PC-3 (cell line): ENCODE measurements around the gene AUH. TPM values are rescaled to one million over a fixed set of nuclear protein-coding genes. Genes with fewer than 3 reads are reported as not detected.

ENCODE experiments used
- ATAC-seq: fragments of 200-7000 bp; cut with Tn5 transposase; 2 replicates; pipeline ENCODE4 v1.9.1; 2020; ENCODE audit warnings: mild to moderate bottlenecking, moderate library complexity
- BruUV-seq: library from RNA; stranded (reverse); fragments of 400-500 nt; replicated peaks from 2 replicates; lab custom pipeline; 2021; lab: Mats Ljungman, UMichigan
- CTCF ChIA-PET: fragments of 300-600 bp; sonication (Branson Sonifier 250); formaldehyde crosslinking; loops from one replicate; lab custom pipeline; 2022; ENCODE audit warnings: antibody characterized with exemption; lab: Charles Lee
- POLR2A ChIA-PET: fragments of 300-600 bp; sonication (Branson Sonifier 250); formaldehyde crosslinking; loops from one replicate; lab custom pipeline; 2022; ENCODE audit warnings: antibody characterized with exemption; ENCODE audit not compliant: unreplicated experiment; lab: Charles Lee
- DNase-seq: peaks from one replicate; pipeline ENCODE4 v3.0.0-alpha.2; 2015
- H2AFZ ChIP-seq: fragments of 300-600 bp; sonication (generic); 2 replicates; pipeline ENCODE4 v1.6.0; 2016; ENCODE audit warnings: antibody characterized with exemption, low read length
- H3F3A ChIP-seq: fragments of 300-600 bp; sonication (generic); one replicate; pipeline ENCODE4 v1.6.0; 2017; ENCODE audit warnings: antibody characterized with exemption, low read length, control low read depth, mild to moderate bottlenecking; ENCODE audit not compliant: unreplicated experiment
- H3K27ac ChIP-seq: fragments of 300-600 bp; sonication (generic); 2 replicates; pipeline ENCODE4 v1.5.1; 2016; ENCODE audit warnings: mild to moderate bottlenecking, low read length
- H3K27me3 ChIP-seq: fragments of 300-600 bp; sonication (generic); 2 replicates; pipeline ENCODE4 v1.6.1; 2016; ENCODE audit warnings: low read length, mixed read lengths
- H3K36me3 ChIP-seq: fragments of 300-600 bp; sonication (generic); 2 replicates; pipeline ENCODE4 v1.6.1; 2016; ENCODE audit warnings: low read depth, mixed run types, low read length, mixed read lengths
- H3K4me1 ChIP-seq: fragments of 300-600 bp; sonication (generic); 2 replicates; pipeline ENCODE4 v1.5.1; 2016; ENCODE audit warnings: low read length; ENCODE audit not compliant: insufficient read depth
- H3K4me2 ChIP-seq: fragments of 300-600 bp; sonication (generic); 2 replicates; pipeline ENCODE4 v1.6.0; 2016; ENCODE audit warnings: low read length
- H3K4me3 ChIP-seq: fragments of 300-600 bp; sonication (generic); 2 replicates; pipeline ENCODE4 v1.5.1; 2016; ENCODE audit warnings: mild to moderate bottlenecking, low read length, mixed read lengths
- H3K79me2 ChIP-seq: fragments of 300-600 bp; sonication (generic); 2 replicates; pipeline ENCODE4 v1.6.1; 2017; ENCODE audit warnings: low read length, mixed read lengths
- H3K9ac ChIP-seq: fragments of 300-600 bp; sonication (generic); 2 replicates; pipeline ENCODE4 v1.6.0; 2016; ENCODE audit warnings: mild to moderate bottlenecking, low read length
- H3K9me2 ChIP-seq: fragments of 300-600 bp; sonication (generic); replicated peaks from 2 replicates; pipeline ENCODE4 v1.6.1; 2016; ENCODE audit warnings: mixed run types, low read length, mixed read lengths
- H3K9me3 ChIP-seq: fragments of 300-600 bp; sonication (generic); 2 replicates; pipeline ENCODE4 v1.6.1; 2016; ENCODE audit warnings: low read length, mixed read lengths
- H4K20me1 ChIP-seq: fragments of 300-600 bp; sonication (generic); 2 replicates; pipeline ENCODE4 v1.6.1; 2016; ENCODE audit warnings: low read length, mixed read lengths
- CTCF ChIP-seq: fragments of 300-600 bp; sonication (generic); conservative IDR thresholded peaks from 2 replicates; pipeline ENCODE4 v1.5.1; 2017; ENCODE audit warnings: antibody characterized with exemption, low read depth, mild to moderate bottlenecking, low read length
- EZH2 ChIP-seq: fragments of 300-600 bp; sonication (generic); IDR thresholded peaks from one replicate; pipeline ENCODE4 v1.6.1; 2017; ENCODE audit warnings: antibody characterized with exemption, mild to moderate bottlenecking, low read length; ENCODE audit not compliant: unreplicated experiment
- EZH2phosphoT487 ChIP-seq: fragments of 300-600 bp; sonication (generic); IDR thresholded peaks from 2 replicates; pipeline ENCODE4 v1.6.1; 2018; ENCODE audit warnings: mild to moderate bottlenecking, antibody characterized with exemption, low read length, borderline replicate concordance
- intact Hi-C: fragments of 100-400 bp; cut with micrococcal nuclease; formaldehyde crosslinking; loops from 2 replicates; pipeline ENCODE4 v1.9.0; 2023
- total RNA-seq: library from RNA; depleted of rRNA; stranded (reverse); fragments of >200 nt; gene quantifications from 2 replicates; pipeline ENCODE4 v1.2.3, GENCODE V29; 2014

Gene AUH
- total RNA-seq, 1 experiment from 2014 or later: 30.4 TPM

- no TSS peak for BruUV-seq
- H3K27me3 ChIP-seq: no peaks in the 10 kb centered on the region
- H2AFZ ChIP-seq: no peak overlapping the region
- no peaks in the 10 kb centered on the region for H3K9me3 ChIP-seq
- no peak overlapping the region for H3K4me3 ChIP-seq
- ChIA-PET POLR2A (no interaction called here), CTCF (no interaction called here)
- no peak overlapping the region for H3K9ac ChIP-seq
- no peaks in the 10 kb centered on the region for H3K79me2 ChIP-seq
- intact Hi-C loops: no loop called here
- TF ChIP-seq CTCF (no peak), EZH2 (no peak), EZH2phosphoT487 (no peak)
- DNase-seq (no peak), ATAC-seq (no peak)
- no peaks in the 10 kb centered on the region for H3K9me2 ChIP-seq
- H4K20me1 ChIP-seq: no peaks in the 10 kb centered on the region
- H3K27ac ChIP-seq: no peak overlapping the region
- peaks cover 21% of the 10 kb centered on the region for H3K4me1 ChIP-seq
- no peaks in the 10 kb centered on the region for H3F3A ChIP-seq
- H3K4me2 ChIP-seq: no peak overlapping the region
- no peaks in the 10 kb centered on the region for H3K36me3 ChIP-seq
Measured at GRCh38 chr9:91398926-91399325, 37.2 kb upstream of the AUH start.

- peak; percentile 77 for DNase-seq
Measured at GRCh38 chr9:91395553-91396471, 34.1 kb upstream of the AUH start.

More at GRCh38 chr9:91395553-91396471, 34.1 kb upstream of the AUH start:
- Histone ChIP-seq H2AFZ (no peak overlapping the region), H3K4me2 (peak overlapping the region; percentile 56), H3K9me2 (no peaks in the 10 kb centered on the region), H3K36me3 (no peaks in the 10 kb centered on the region), H3K79me2 (no peaks in the 10 kb centered on the region), H3K9me3 (no peaks in the 10 kb centered on the region), H3K9ac (no peak overlapping the region), H3K27ac (peak overlapping the region; percentile 40), H4K20me1 (no peaks in the 10 kb centered on the region), H3K4me3 (no peak overlapping the region), H3K4me1 (peaks cover 34% of the 10 kb centered on the region), H3F3A (no peaks in the 10 kb centered on the region), H3K27me3 (no peaks in the 10 kb centered on the region)
- ATAC-seq: peak; percentile 85
- POLR2A ChIA-PET: no interaction called here
- intact Hi-C loops: loop anchor here (2.0 kb wide), 1 partner anchor 13 kb away; no protein-coding TSS in a partner anchor
- no TSS peak for BruUV-seq
- TF ChIP-seq CTCF: no peak
- no peak for TF ChIP-seq EZH2
- no peak for TF ChIP-seq EZH2phosphoT487
- CTCF ChIA-PET: no interaction called here
